DND-41 (cell line): Measurements from ENCODE around the gene HNRNPH2.

Source experiments
- ATAC-seq: fragments of 200-7000 bp; cut with Tn5 transposase; 3 replicates; pipeline ENCODE4 v1.9.1; 2021; ENCODE audit warnings: low read depth; ENCODE audit not compliant: insufficient read depth
- DNase-seq: peaks from one replicate; pipeline ENCODE4 v3.0.0-alpha.2; 2020
- H2AFZ ChIP-seq: 2 replicates; pipeline ENCODE4 v1.6.0; 2012; ENCODE audit warnings: low read depth, low read length
- H3K27ac ChIP-seq: 2 replicates; pipeline ENCODE4 v1.5.1; 2012; ENCODE audit warnings: low read length, inconsistent platforms
- H3K27me3 ChIP-seq: fragments of 200-600 bp; sonication (generic); 2 replicates; pipeline ENCODE4 v1.6.0; 2012; ENCODE audit warnings: low read length, mild to moderate bottlenecking, inconsistent platforms; ENCODE audit not compliant: insufficient read depth, poor library complexity
- H3K36me3 ChIP-seq: 2 replicates; pipeline ENCODE4 v1.5.1; 2012; ENCODE audit warnings: low read length, inconsistent platforms; ENCODE audit not compliant: insufficient read depth
- H3K4me1 ChIP-seq: 2 replicates; pipeline ENCODE4 v1.5.1; 2012; ENCODE audit warnings: mild to moderate bottlenecking, low read length; ENCODE audit not compliant: insufficient read depth
- H3K4me2 ChIP-seq: 2 replicates; pipeline ENCODE4 v1.6.0; 2012; ENCODE audit warnings: mild to moderate bottlenecking, moderate library complexity, low read length, inconsistent platforms; ENCODE audit not compliant: insufficient read depth
- H3K4me3 ChIP-seq, 2 experiments: fragments of 200-600 bp in 1 of 2; shearing (Covaris generic) in 1 of 2; 2 replicates each; pipeline ENCODE4 v1.5.1; 2012 to 2016; ENCODE audit warnings: inconsistent platforms in 2 of 2, low read length in 2 of 2, mild to moderate bottlenecking in 2 of 2, low read depth in 1 of 2, moderate library complexity in 1 of 2
- H3K79me2 ChIP-seq: 2 replicates; pipeline ENCODE4 v1.6.0; 2012; ENCODE audit warnings: low read length, inconsistent platforms; ENCODE audit not compliant: insufficient read depth
- H3K9ac ChIP-seq: 2 replicates; pipeline ENCODE4 v1.6.0; 2012; ENCODE audit warnings: low read depth, mild to moderate bottlenecking, inconsistent platforms, low read length, moderate library complexity
- H3K9me3 ChIP-seq: 2 replicates; pipeline ENCODE4 v1.5.1; 2012; ENCODE audit warnings: low read length, moderate library complexity, mild to moderate bottlenecking, inconsistent platforms; ENCODE audit not compliant: insufficient read depth, severe bottlenecking
- H4K20me1 ChIP-seq: 2 replicates; pipeline ENCODE4 v1.6.0; 2012; ENCODE audit warnings: low read length; ENCODE audit not compliant: insufficient read depth
- EZH2 ChIP-seq: IDR thresholded peaks from 3 replicates; pipeline ENCODE4 v1.6.1; 2012; ENCODE audit warnings: borderline replicate concordance, low read depth, mild to moderate bottlenecking, moderate library complexity, low read length, inconsistent platforms; ENCODE audit not compliant: severe bottlenecking
- TF ChIP-seq, protein P1 (sequence below): IDR thresholded peaks from 2 replicates; pipeline ENCODE4 v1.5.1; 2012; ENCODE audit warnings: borderline replicate concordance, low read length, moderate library complexity, mild to moderate bottlenecking; ENCODE audit not compliant: poor library complexity, severe bottlenecking; ENCODE audit errors: extremely low read depth

HNRNPH2 gene

DNA sequence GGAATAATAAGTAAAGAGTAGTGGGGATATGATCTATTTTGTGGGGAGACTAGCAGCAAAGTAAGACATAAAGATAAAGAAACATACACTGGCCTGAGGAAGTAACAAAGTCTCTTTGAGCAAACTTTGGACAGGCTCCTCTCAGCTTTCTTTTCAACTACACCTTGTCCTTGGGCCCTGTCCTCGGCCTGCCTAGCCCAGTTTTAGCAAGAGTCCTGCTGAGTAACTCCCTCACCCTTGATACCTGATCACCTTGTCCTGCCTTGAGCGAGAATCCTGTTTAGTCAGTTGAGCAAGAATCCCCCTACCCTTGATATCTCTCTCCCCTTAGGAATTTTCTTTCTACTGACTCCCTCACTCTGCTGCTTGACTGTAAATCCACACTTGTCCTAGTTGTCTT is 11.5 kb downstream of the HNRNPH2 start:
- Histone ChIP-seq H3K27me3 (peaks cover 3% of the 10 kb centered on the region), H3K4me2 (no peak overlapping the region), H3K27ac (no peak overlapping the region), H3K4me3 (no peak overlapping the region), H2AFZ (no peak overlapping the region), H3K9ac (no peak overlapping the region), H3K4me1 (no peaks in the 10 kb centered on the region), H3K79me2 (no peaks in the 10 kb centered on the region), H3K9me3 (no peaks in the 10 kb centered on the region), H4K20me1 (no peaks in the 10 kb centered on the region), H3K36me3 (no peaks in the 10 kb centered on the region)
- ATAC-seq = no peak
- no peak for TF ChIP-seq EZH2
- TF ChIP-seq, protein P1, sequence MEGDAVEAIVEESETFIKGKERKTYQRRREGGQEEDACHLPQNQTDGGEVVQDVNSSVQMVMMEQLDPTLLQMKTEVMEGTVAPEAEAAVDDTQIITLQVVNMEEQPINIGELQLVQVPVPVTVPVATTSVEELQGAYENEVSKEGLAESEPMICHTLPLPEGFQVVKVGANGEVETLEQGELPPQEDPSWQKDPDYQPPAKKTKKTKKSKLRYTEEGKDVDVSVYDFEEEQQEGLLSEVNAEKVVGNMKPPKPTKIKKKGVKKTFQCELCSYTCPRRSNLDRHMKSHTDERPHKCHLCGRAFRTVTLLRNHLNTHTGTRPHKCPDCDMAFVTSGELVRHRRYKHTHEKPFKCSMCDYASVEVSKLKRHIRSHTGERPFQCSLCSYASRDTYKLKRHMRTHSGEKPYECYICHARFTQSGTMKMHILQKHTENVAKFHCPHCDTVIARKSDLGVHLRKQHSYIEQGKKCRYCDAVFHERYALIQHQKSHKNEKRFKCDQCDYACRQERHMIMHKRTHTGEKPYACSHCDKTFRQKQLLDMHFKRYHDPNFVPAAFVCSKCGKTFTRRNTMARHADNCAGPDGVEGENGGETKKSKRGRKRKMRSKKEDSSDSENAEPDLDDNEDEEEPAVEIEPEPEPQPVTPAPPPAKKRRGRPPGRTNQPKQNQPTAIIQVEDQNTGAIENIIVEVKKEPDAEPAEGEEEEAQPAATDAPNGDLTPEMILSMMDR = no peak
- DNase-seq = no peak

DNA sequence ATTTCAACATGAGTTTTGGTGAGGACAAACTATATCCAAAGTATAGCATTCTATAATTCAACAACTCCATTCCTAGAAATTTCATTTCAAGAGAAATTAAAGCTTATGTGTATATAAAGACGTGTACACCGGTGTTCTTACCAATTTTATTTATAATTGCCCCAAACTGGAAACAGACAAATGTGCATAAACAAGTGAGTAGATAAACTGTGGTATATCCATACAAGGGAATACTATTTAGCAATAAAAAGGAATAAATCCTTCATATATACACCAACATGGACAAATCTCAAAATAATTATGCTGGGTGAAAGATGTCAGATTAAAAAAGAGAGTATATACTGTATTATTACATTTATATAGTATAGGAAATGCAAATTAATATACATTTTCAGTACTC is 19.9 kb downstream of the HNRNPH2 start:
- Histone ChIP-seq H3K9ac (no peak overlapping the region), H3K79me2 (no peaks in the 10 kb centered on the region), H3K36me3 (no peaks in the 10 kb centered on the region), H3K4me1 (no peaks in the 10 kb centered on the region), H4K20me1 (no peaks in the 10 kb centered on the region), H3K9me3 (no peaks in the 10 kb centered on the region), H3K4me3 (no peak overlapping the region), H2AFZ (no peak overlapping the region), H3K27ac (no peak overlapping the region), H3K4me2 (no peak overlapping the region), H3K27me3 (no peaks in the 10 kb centered on the region)
- DNase-seq (no peak), ATAC-seq (no peak)
- TF ChIP-seq, protein P1 = no peak
- no peak for TF ChIP-seq EZH2

DNA sequence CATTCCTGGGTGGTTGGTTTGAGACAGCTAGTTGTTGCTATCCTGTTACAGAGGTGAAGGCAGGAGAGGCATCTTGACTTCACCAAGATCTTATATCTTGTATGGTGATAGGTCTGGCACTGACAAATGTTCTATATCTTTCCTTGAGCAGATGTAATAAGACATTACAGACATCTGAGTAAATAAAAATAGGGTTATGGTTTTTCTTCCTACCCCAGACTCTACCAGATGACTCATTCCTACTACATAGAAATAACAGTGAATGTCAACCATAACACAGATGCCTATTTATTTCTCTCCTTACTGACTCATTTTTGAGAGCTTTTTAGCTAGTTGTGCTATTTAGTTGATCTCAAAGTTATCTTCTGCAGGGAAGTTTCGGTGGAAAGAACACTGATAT is 21.9 kb downstream of the HNRNPH2 start:
- Histone ChIP-seq H3K9me3 (no peaks in the 10 kb centered on the region), H3K36me3 (no peaks in the 10 kb centered on the region), H3K79me2 (no peaks in the 10 kb centered on the region), H4K20me1 (no peaks in the 10 kb centered on the region), H3K27me3 (no peaks in the 10 kb centered on the region), H3K9ac (no peak overlapping the region), H2AFZ (no peak overlapping the region), H3K4me3 (no peak overlapping the region), H3K27ac (no peak overlapping the region), H3K4me2 (no peak overlapping the region), H3K4me1 (no peaks in the 10 kb centered on the region)
- no peak for DNase-seq
- ATAC-seq = no peak
- no peak for TF ChIP-seq EZH2
- TF ChIP-seq, protein P1 = no peak
